Upper lobe of left lung (tissue), 4 donors: Measurements from ENCODE around the gene ROBO1.
"Not testable (repeated sequence)": the region's sequence is repeated elsewhere in the genome, so short reads cannot be mapped to it uniquely, and the experiment has no call there.

ENCODE experiments used
- CTCF ChIP-seq, 6 experiments: fragments of 450-650 bp in 4 of 6; fragments of 200-600 bp in 2 of 6; sonication (generic) in 2 of 6; IDR thresholded peaks; one replicate each; pipeline ENCODE4 v1.5.1; 2016 to 2019; ENCODE audit warnings: antibody characterized with exemption in 6 of 6
- POLR2AphosphoS5 ChIP-seq, 2 donors: sonication (generic); formaldehyde crosslinking; IDR thresholded peaks; one replicate each; pipeline ENCODE4 v1.5.1; 2017; ENCODE audit warnings: antibody characterized with exemption in 2 of 2

DNA sequence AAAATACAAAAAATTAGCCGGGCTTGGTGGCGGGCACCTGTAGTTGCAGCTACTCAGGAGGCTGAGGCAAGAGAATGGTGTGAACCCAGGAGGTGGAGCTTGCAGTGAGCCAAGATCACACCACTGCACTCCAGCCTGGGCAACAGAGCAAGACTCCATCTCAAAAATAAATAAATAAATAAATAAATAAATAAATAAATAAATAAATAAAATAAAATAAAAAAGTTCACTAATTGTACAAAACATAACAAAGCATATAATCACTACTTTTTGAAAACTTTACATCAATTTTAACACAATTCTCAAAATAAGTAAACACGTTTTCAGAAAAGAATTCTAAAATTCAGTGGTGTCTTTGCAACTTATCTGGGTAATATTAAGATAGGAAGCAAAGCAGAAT, 1017.5 kb downstream of the ROBO1 start:
- not testable (repeated sequence) for TF ChIP-seq CTCF, POLR2AphosphoS5 (IDR thresholded peaks at IDR 0.05)
